K562 (cell line): Measurements from ENCODE around the gene NFE2. TPM values are rescaled to one million over a fixed set of nuclear protein-coding genes. Genes with fewer than 3 reads are reported as not detected.

Experiments
- ATAC-seq: fragments of 200-7000 bp; cut with Tn5 transposase; 3 replicates; pipeline ENCODE4 v1.9.1; 2020; ENCODE audit warnings: moderate library complexity
- BruUV-seq: library from RNA; stranded (reverse); fragments of 400-500 nt; replicated peaks from 2 replicates; lab custom pipeline; 2021; lab: Mats Ljungman, UMichigan
- CTCF ChIA-PET: fragments of 300-600 bp; formaldehyde crosslinking; extraction: SDS; loops from one replicate; lab custom pipeline; 2021; ENCODE audit warnings: low intra/inter-chr PET ratio; lab: Yijun Ruan, JAX
- POLR2A ChIA-PET: fragments of 300-600, 350-650 bp; sonication (Branson Sonifier 250); formaldehyde crosslinking; extraction: SDS; loops from one replicate; lab custom pipeline; 2021; ENCODE audit warnings: antibody characterized with exemption, inconsistent platforms; lab: Yijun Ruan, JAX
- DNase-seq, 4 experiments: peaks; one replicate each; pipeline versions ENCODE4 v3.0.0 to v3.0.0-alpha.2; 2011 to 2018; ENCODE audit warnings: low spot score in 3 of 4, mixed read lengths in 3 of 4; ENCODE audit errors: extremely low read depth in 1 of 4
- FAIRE-seq: peaks from 2 replicates; lab custom pipeline; 2011; peaks lifted over from hg19 to GRCh38; lab: Jason Lieb, UNC
- H2AFZ ChIP-seq: 2 replicates; pipeline ENCODE4 v1.6.0; 2011; ENCODE audit warnings: low read depth, low read length, control low read depth, inconsistent platforms
- H3K27ac ChIP-seq: fragments of 200-600 bp; 3 replicates; pipeline ENCODE4 v1.8.0; 2011; ENCODE audit warnings: low read depth, mild to moderate bottlenecking, control low read depth, inconsistent platforms, low read length, moderate library complexity, mixed read lengths; ENCODE audit errors: extremely low read depth
- H3K27me3 ChIP-seq, 2 experiments: fragments of 300-600 bp in 1 of 2; 2 replicates in 1 of 2; 3 replicates in 1 of 2; pipeline versions ENCODE4 v1.6.0 to v1.8.0; 2011; ENCODE audit warnings: inconsistent platforms in 2 of 2, low read length in 2 of 2, mild to moderate bottlenecking in 1 of 2, mixed read lengths in 1 of 2, moderate library complexity in 1 of 2; ENCODE audit not compliant: control insufficient read depth in 2 of 2, insufficient read depth in 2 of 2
- H3K36me3 ChIP-seq: fragments of 300-600 bp; 3 replicates; pipeline ENCODE4 v1.8.0; 2011; ENCODE audit warnings: mild to moderate bottlenecking, low read length, inconsistent platforms; ENCODE audit not compliant: control insufficient read depth, insufficient read depth
- H3K4me1 ChIP-seq, 2 experiments: fragments of 200-600 bp in 1 of 2; replicated peaks in 1 of 2; 2 replicates in 1 of 2; 3 replicates in 1 of 2; pipeline versions ENCODE4 v1.5.1 to v1.8.0; 2011; ENCODE audit warnings: inconsistent platforms in 2 of 2, low read length in 2 of 2, mild to moderate bottlenecking in 1 of 2, mixed read lengths in 1 of 2, moderate library complexity in 1 of 2; ENCODE audit not compliant: control insufficient read depth in 2 of 2, insufficient read depth in 2 of 2
- H3K4me2 ChIP-seq: 2 replicates; pipeline ENCODE4 v1.6.1; 2011; ENCODE audit warnings: low read length, control low read depth, inconsistent platforms, mixed read lengths; ENCODE audit not compliant: insufficient read depth
- H3K4me3 ChIP-seq: fragments of 200-600 bp; sonication (generic), shearing (Covaris generic); 2 replicates; pipeline ENCODE4 v1.5.1; 2016; ENCODE audit warnings: control low read depth, inconsistent platforms
- H3K79me2 ChIP-seq: fragments of 200-600 bp; 3 replicates; pipeline ENCODE4 v1.8.0; 2011; ENCODE audit warnings: low read length, inconsistent platforms; ENCODE audit not compliant: control insufficient read depth, insufficient read depth
- H3K9ac ChIP-seq, 2 experiments: 2 replicates each; pipeline versions ENCODE4 v1.6.0 to v1.6.1; 2011; ENCODE audit warnings: low read depth in 2 of 2, low read length in 2 of 2, control low read depth in 1 of 2, inconsistent platforms in 1 of 2, mild to moderate bottlenecking in 1 of 2, mixed read lengths in 1 of 2; ENCODE audit not compliant: insufficient read depth in 1 of 2
- H3K9me1 ChIP-seq: one replicate; pipeline ENCODE4 v1.6.0; 2011; ENCODE audit warnings: inconsistent platforms, mild to moderate bottlenecking, low read length, moderate library complexity; ENCODE audit not compliant: control insufficient read depth, insufficient read depth
- H3K9me3 ChIP-seq: replicated peaks from 2 replicates; pipeline ENCODE4 v1.5.1; 2011; ENCODE audit warnings: low read depth, low read length, inconsistent platforms; ENCODE audit not compliant: control insufficient read depth, insufficient read depth
- H4K20me1 ChIP-seq: replicated peaks from 2 replicates; pipeline ENCODE4 v1.6.1; 2011; ENCODE audit warnings: low read length, inconsistent platforms, mixed read lengths; ENCODE audit not compliant: control insufficient read depth, insufficient read depth
- ATF1 ChIP-seq, 2 experiments: fragments of 450-650 bp in 1 of 2; IDR thresholded peaks; 2 replicates each; pipeline ENCODE4 v1.6.1; 2016; ENCODE audit warnings: missing compliant biosample characterization in 1 of 2, missing genetic modification characterization in 1 of 2
- SAFB2 ChIP-seq: fragments of 200-400 bp; formaldehyde crosslinking; IDR thresholded peaks from 2 replicates; pipeline ENCODE4 v1.6.1; 2018; ENCODE audit warnings: borderline replicate concordance, low read length, low read depth, moderate library complexity; ENCODE audit not compliant: severe bottlenecking
- TAF15 ChIP-seq: fragments of 200-400 bp; formaldehyde crosslinking; IDR thresholded peaks from 2 replicates; pipeline ENCODE4 v1.6.1; 2017; ENCODE audit warnings: mild to moderate bottlenecking, low read depth, low read length, moderate library complexity
- WGBS: fragments of 100-300 bp; shearing (Covaris generic); methylation state at CpG from one replicate; pipeline ENCODE4 v1.1.6; 2016; ENCODE audit warnings: low coverage, mixed read lengths; ENCODE audit not compliant: insufficient coverage; ENCODE audit errors: missing lambda C conversion rate; 5-methylcytosine and 5-hydroxymethylcytosine counted together
- in situ Hi-C: fragments of 300-500 bp; cut with MboI; formaldehyde crosslinking; loops from 4 replicates; pipeline ENCODE4 v1.15.0; 2018; ENCODE audit warnings: inconsistent platforms, mixed read lengths
- intact Hi-C: fragments of 100-400 bp; cut with micrococcal nuclease; formaldehyde crosslinking; loops from 2 replicates; pipeline ENCODE4 v1.14.2; 2022
- polyA plus RNA-seq, 8 experiments: library from polyadenylated mRNA; depleted of rRNA in 4 of 8; stranded (reverse) in 5 of 8; unstranded in 3 of 8; fragments of >200 nt; fragmentation: Nextera tagmentation in 2 of 8; fragmentation: Illumina TruSeq in 1 of 8; extraction: Ambion mirVana in 2 of 8; extraction: Trizol in 1 of 8; gene quantifications; 2 replicates each; pipeline versions ENCODE4 v1.2.1 to v1.2.3, GENCODE V29; 2011 to 2014; ENCODE audit warnings: inconsistent platforms in 1 of 8, missing spikeins in 1 of 8
- total RNA-seq, 7 experiments: library from RNA; depleted of rRNA in 6 of 7; stranded (reverse); fragments of >200 nt in 6 of 7; fragmentation: Illumina TruSeq in 2 of 7; extraction: Trizol in 2 of 7; gene quantifications; 2 replicates each; pipeline versions ENCODE4 v1.2.1 to v1.2.3, GENCODE V29; 2011 to 2021; ENCODE audit warnings: low replicate concordance in 1 of 7
- TF ChIP-seq, protein P1 (sequence below), 2 experiments: fragments of 200-800 bp in 1 of 2; sonication (Bioruptor generic) in 1 of 2; sonication (generic) in 1 of 2; formaldehyde crosslinking in 1 of 2; IDR thresholded peaks in 1 of 2; conservative IDR thresholded peaks in 1 of 2; 2 replicates each; pipeline versions ENCODE4 v1.5.0 to v1.6.1; 2016 to 2020; ENCODE audit warnings: missing compliant biosample characterization in 1 of 2, missing genetic modification characterization in 1 of 2, missing genetic modification reagents in 1 of 2
- TF ChIP-seq, protein P2 (sequence below): fragments of 250-450 bp; sonication (Bioruptor Pico); IDR thresholded peaks from 2 replicates; pipeline ENCODE4 v1.6.1; 2021; ENCODE audit warnings: mild to moderate bottlenecking

The NFE2 gene
- total and polyA plus RNA-seq, 9 of the 15 experiments (the other 6 are each of a cell fraction or from before 2014, with no cell fraction given), result 12.3 to 282 (median 208) TPM

DNA sequence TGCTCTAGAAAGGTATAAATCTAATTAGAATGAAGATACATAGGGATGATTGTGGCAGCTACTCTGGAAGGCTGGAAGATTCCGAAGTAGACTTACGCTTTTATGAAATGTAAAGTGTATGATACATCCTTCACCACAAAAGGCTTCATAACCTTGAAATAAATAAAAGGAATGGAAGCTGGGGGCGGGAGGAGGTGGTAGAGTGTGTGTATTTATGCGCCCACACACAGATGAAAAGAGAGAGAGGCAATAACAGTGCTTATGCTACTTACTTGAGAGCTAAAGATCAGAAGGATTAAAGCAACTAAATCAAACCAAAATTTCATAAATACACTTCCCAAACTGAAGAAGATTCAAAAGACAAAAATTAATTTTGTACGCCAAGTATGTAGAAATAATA lies 51.3 kb downstream of the NFE2 start:
- H3K36me3 ChIP-seq, result peaks cover 58% of the 10 kb centered on the region
- WGBS, result 98% methylated on average over 5 of the region's 5 CpGs
- in situ Hi-C loops (no loop called here), intact Hi-C loops (no loop called here)
- no peak overlapping the region for H3K4me3 ChIP-seq
- H3K9me1 ChIP-seq, result no peaks in the 10 kb centered on the region
- BruUV-seq, result no TSS peak
- TF ChIP-seq, protein P1, sequence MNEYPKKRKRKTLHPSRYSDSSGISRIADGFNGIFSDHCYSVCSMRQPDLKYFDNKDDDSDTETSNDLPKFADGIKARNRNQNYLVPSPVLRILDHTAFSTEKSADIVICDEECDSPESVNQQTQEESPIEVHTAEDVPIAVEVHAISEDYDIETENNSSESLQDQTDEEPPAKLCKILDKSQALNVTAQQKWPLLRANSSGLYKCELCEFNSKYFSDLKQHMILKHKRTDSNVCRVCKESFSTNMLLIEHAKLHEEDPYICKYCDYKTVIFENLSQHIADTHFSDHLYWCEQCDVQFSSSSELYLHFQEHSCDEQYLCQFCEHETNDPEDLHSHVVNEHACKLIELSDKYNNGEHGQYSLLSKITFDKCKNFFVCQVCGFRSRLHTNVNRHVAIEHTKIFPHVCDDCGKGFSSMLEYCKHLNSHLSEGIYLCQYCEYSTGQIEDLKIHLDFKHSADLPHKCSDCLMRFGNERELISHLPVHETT (CRISPR knock-in tag; conservative IDR thresholded peaks at IDR 0.05 in 1 of 2, IDR thresholded peaks at IDR 0.05 in 1 of 2), result no peak
- TF ChIP-seq ATF1 (CRISPR knock-in tag; IDR thresholded peaks at IDR 0.05), result no peak
- no peak for TF ChIP-seq ATF1 (tag; IDR thresholded peaks at IDR 0.05)
- TF ChIP-seq, protein P2, sequence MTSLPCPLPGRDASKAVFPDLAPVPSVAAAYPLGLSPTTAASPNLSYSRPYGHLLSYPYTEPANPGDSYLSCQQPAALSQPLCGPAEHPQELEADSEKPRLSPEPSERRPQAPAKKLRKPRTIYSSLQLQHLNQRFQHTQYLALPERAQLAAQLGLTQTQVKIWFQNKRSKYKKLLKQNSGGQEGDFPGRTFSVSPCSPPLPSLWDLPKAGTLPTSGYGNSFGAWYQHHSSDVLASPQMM (CRISPR knock-in tag), result no peak
- TF ChIP-seq SAFB2, result no peak
- no peak for TF ChIP-seq TAF15
- no peaks in the 10 kb centered on the region for H3K27me3 ChIP-seq
- no peak overlapping the region for H3K27ac ChIP-seq
- H3K4me1 ChIP-seq, result no peaks in the 10 kb centered on the region; a peak in 1 of 5 replicates
- peaks cover 15% of the 10 kb centered on the region for H3K79me2 ChIP-seq
- H4K20me1 ChIP-seq, result no peaks in the 10 kb centered on the region
- ChIA-PET POLR2A (interaction anchor here (1.2 to 1.3 kb wide), 2 partner anchors 21 to 30 kb away, joined by 3 read pairs; partner anchors contain the start of gene CBX5), CTCF (no interaction called here)
- H3K9ac ChIP-seq, result no peak overlapping the region
- H3K9me3 ChIP-seq, result no peaks in the 10 kb centered on the region
- no peak for FAIRE-seq
- no peak overlapping the region for H2AFZ ChIP-seq
- DNase-seq, result no peak
- no peak for ATAC-seq
- no peak overlapping the region for H3K4me2 ChIP-seq
